GM23248 (cell line): Measurements from ENCODE around the gene GK2. TPM values are rescaled to one million over a fixed set of nuclear protein-coding genes. Genes with fewer than 3 reads are reported as not detected.

Experiments used
- DNase-seq: peaks from one replicate; pipeline ENCODE4 v3.0.0-alpha.2; 2015
- H2AFZ ChIP-seq: fragments of 200-600 bp; sonication (generic); 2 replicates; pipeline ENCODE4 v1.6.1; 2016; ENCODE audit warnings: antibody characterized with exemption
- H3F3A ChIP-seq: fragments of 200-600 bp; sonication (generic); 2 replicates; pipeline ENCODE4 v1.6.1; 2016; ENCODE audit warnings: mild to moderate bottlenecking, antibody characterized with exemption, mixed run types; ENCODE audit not compliant: insufficient read depth
- H3K27ac ChIP-seq: fragments of 200-600 bp; sonication (generic); 2 replicates; pipeline ENCODE4 v1.5.1; 2016; ENCODE audit warnings: mild to moderate bottlenecking
- H3K27me3 ChIP-seq: fragments of 200-600 bp; sonication (generic); replicated peaks from 2 replicates; pipeline ENCODE4 v1.6.1; 2016; ENCODE audit warnings: mild to moderate bottlenecking; ENCODE audit not compliant: insufficient read depth
- H3K36me3 ChIP-seq: fragments of 200-600 bp; sonication (generic); 2 replicates; pipeline ENCODE4 v1.6.1; 2016; ENCODE audit warnings: low read depth, mild to moderate bottlenecking
- H3K4me1 ChIP-seq: fragments of 200-600 bp; sonication (generic); 2 replicates; pipeline ENCODE4 v1.6.1; 2016; ENCODE audit warnings: mild to moderate bottlenecking; ENCODE audit not compliant: insufficient read depth
- H3K4me2 ChIP-seq: fragments of 200-600 bp; sonication (generic); one replicate; pipeline ENCODE4 v1.6.1; 2016; ENCODE audit warnings: mild to moderate bottlenecking; ENCODE audit not compliant: unreplicated experiment
- H3K4me3 ChIP-seq: fragments of 200-600 bp; sonication (generic); 2 replicates; pipeline ENCODE4 v1.5.1; 2016; ENCODE audit warnings: mild to moderate bottlenecking
- H3K79me2 ChIP-seq: fragments of 200-600 bp; sonication (generic); 2 replicates; pipeline ENCODE4 v1.6.1; 2016; ENCODE audit warnings: mild to moderate bottlenecking; ENCODE audit not compliant: insufficient read depth
- H3K9ac ChIP-seq: fragments of 200-600 bp; sonication (generic); 2 replicates; pipeline ENCODE4 v1.6.1; 2016; ENCODE audit warnings: mild to moderate bottlenecking
- H3K9me2 ChIP-seq: fragments of 200-600 bp; sonication (generic); 2 replicates; pipeline ENCODE4 v1.6.1; 2016; ENCODE audit warnings: mixed run types, mild to moderate bottlenecking, moderate library complexity; ENCODE audit not compliant: insufficient read depth
- H3K9me3 ChIP-seq: fragments of 200-600 bp; sonication (generic); one replicate; pipeline ENCODE4 v1.6.1; 2017; ENCODE audit warnings: low read depth
- H4K20me1 ChIP-seq: fragments of 200-600 bp; sonication (generic); 2 replicates; pipeline ENCODE4 v1.6.0; 2016; ENCODE audit not compliant: insufficient read depth
- EZH2 ChIP-seq: fragments of 200-600 bp; sonication (generic); IDR thresholded peaks from 2 replicates; pipeline ENCODE4 v1.6.1; 2018; ENCODE audit warnings: antibody characterized with exemption, mild to moderate bottlenecking; ENCODE audit not compliant: insufficient read depth, poor library complexity, severe bottlenecking
- EZH2phosphoT487 ChIP-seq: fragments of 200-600 bp; sonication (generic); IDR thresholded peaks from 2 replicates; pipeline ENCODE4 v1.6.1; 2018; ENCODE audit warnings: antibody characterized with exemption, moderate library complexity, mild to moderate bottlenecking, low read depth; ENCODE audit not compliant: insufficient read depth
- WGBS, 2 experiments: methylation state at CpG; one replicate each; pipeline ENCODE4 v1.1.6; 2015 to 2017; ENCODE audit warnings: low lambda C conversion rate in 2 of 2, low coverage in 1 of 2; ENCODE audit errors: missing lambda C conversion rate in 2 of 2; 5-methylcytosine and 5-hydroxymethylcytosine counted together
- in situ Hi-C: fragments of 300-500 bp; cut with MboI; formaldehyde crosslinking; loops from 2 replicates; pipeline ENCODE4 v1.15.0; 2020
- polyA plus RNA-seq: library from polyadenylated mRNA; unstranded; fragments of >200 nt; fragmentation: Nextera tagmentation; extraction: Ambion mirVana; gene quantifications from 2 replicates; pipeline ENCODE4 v1.2.1, GENCODE V29; 2016
- total RNA-seq: library from RNA; depleted of rRNA; stranded (reverse); fragments of >200 nt; shearing (Covaris generic); gene quantifications from 2 replicates; pipeline ENCODE4 v1.2.3, GENCODE V29; 2014

Gene GK2
- total and polyA plus RNA-seq, 2 experiments from 2014 or later = not detected

DNA sequence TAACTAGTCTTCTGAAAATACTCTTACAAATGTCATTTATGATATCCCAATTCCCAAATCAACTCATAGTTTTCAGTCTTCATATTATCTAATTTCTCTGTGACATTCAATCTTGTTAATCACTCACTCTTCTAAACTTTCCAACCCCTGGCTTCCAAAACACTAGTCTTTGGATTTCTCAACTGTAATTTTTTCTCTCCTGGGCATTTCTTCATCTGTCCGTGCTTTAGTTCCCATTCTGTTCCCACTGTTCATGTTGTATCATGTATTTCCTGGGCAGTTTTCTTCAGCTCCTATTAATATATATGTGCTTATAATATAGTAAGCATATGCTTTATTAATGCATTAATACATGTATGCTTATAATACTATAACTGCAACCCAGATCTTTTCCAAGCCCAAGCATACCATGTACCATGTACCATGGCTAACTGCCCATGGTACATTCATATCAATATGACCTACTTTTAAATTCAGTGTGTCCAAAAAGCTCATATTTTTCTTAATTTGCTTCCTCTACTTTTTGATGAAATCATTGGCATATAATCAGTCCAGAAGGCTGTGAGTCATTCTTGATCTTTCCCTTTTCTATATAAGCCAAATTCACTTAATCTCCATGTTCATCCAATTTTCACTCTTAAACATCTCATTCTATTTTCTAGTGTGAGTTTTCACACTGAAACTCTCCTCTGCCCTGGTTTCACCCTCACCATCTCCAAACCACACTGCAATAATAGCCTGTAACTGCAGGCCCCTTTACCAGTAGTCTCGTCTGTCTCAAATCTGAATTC is 21.3 kb upstream of the GK2 start:
- no peak overlapping the region for H3K4me3 ChIP-seq
- no peaks in the 10 kb centered on the region for H3K4me1 ChIP-seq
- no peaks in the 10 kb centered on the region for H4K20me1 ChIP-seq
- no peaks in the 10 kb centered on the region for H3K9me2 ChIP-seq
- H3F3A ChIP-seq = no peaks in the 10 kb centered on the region
- H3K27me3 ChIP-seq = no peaks in the 10 kb centered on the region
- H3K27ac ChIP-seq = no peak overlapping the region
- whole genome bisulfite sequencing, 2 experiments = 0 to 3% methylated on average over 2 of the region's 2 CpGs
- H3K9ac ChIP-seq = no peak overlapping the region
- no peak overlapping the region for H2AFZ ChIP-seq
- no peaks in the 10 kb centered on the region for H3K79me2 ChIP-seq
- no peak overlapping the region for H3K4me2 ChIP-seq
- no peak for TF ChIP-seq EZH2phosphoT487
- TF ChIP-seq EZH2 = no peak
- H3K36me3 ChIP-seq = no peaks in the 10 kb centered on the region
- in situ Hi-C loops = no loop called here
- no peaks in the 10 kb centered on the region for H3K9me3 ChIP-seq
- DNase-seq = no peak

DNA sequence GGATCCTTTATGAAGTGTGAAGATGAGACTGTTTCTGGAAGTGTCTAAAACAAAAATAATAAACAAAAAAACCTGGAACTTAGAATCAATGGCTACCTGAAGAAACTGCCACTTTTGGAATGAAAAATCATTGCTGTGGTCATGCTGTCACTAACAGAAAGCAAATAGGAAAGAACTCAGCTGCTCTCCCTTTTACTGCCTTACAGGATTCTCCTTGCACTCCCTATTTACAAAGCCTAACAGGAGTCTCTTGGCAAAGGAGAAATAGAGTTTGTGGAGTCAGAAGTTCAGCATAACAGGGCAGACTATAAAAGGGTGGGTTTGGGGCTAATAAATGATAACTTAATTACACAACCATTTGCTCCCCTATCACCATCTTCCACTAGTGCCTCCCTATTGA is 19.0 kb upstream of the GK2 start:
- Histone ChIP-seq H3K27ac (no peak overlapping the region), H3K4me1 (no peaks in the 10 kb centered on the region), H3K4me3 (no peak overlapping the region), H3K4me2 (no peak overlapping the region), H4K20me1 (no peaks in the 10 kb centered on the region), H3K36me3 (no peaks in the 10 kb centered on the region), H3K79me2 (no peaks in the 10 kb centered on the region), H3K9me3 (no peaks in the 10 kb centered on the region), H3K27me3 (no peaks in the 10 kb centered on the region), H2AFZ (no peak overlapping the region), H3F3A (no peaks in the 10 kb centered on the region), H3K9me2 (no peaks in the 10 kb centered on the region), H3K9ac (no peak overlapping the region)
- in situ Hi-C loops = no loop called here
- no peak for DNase-seq
- no peak for TF ChIP-seq EZH2phosphoT487
- TF ChIP-seq EZH2 = no peak

DNA sequence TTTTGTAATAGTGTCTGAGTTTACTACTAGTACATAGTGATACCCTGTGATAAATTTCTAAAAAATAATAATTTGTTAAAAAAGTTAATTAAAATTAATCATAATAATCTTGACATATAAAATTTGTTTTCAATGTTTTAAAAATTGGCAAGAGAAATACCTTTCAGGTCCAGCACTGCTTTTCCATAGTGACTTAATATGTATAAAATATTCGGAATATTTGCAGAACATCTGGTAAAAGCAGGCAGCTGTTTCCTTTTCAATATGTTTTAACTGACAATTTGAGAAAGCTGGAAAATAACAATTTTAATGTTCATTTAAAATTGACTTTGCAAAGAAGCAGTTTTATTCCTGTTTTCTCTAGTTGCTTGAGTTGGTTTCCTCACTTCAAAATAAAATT is 17.6 kb upstream of the GK2 start:
- Histone ChIP-seq H3F3A (no peaks in the 10 kb centered on the region), H3K9me3 (no peaks in the 10 kb centered on the region), H4K20me1 (no peaks in the 10 kb centered on the region), H3K9ac (no peak overlapping the region), H3K27ac (no peak overlapping the region), H3K9me2 (no peaks in the 10 kb centered on the region), H3K27me3 (no peaks in the 10 kb centered on the region), H3K4me3 (no peak overlapping the region), H3K36me3 (no peaks in the 10 kb centered on the region), H3K79me2 (no peaks in the 10 kb centered on the region), H3K4me1 (no peaks in the 10 kb centered on the region), H2AFZ (no peak overlapping the region), H3K4me2 (no peak overlapping the region)
- in situ Hi-C loops = no loop called here
- 29 to 32% methylated on average over 1 of the region's 1 CpG for WGBS, 2 experiments
- DNase-seq = no peak
- TF ChIP-seq EZH2phosphoT487 = no peak
- TF ChIP-seq EZH2 = no peak

DNA sequence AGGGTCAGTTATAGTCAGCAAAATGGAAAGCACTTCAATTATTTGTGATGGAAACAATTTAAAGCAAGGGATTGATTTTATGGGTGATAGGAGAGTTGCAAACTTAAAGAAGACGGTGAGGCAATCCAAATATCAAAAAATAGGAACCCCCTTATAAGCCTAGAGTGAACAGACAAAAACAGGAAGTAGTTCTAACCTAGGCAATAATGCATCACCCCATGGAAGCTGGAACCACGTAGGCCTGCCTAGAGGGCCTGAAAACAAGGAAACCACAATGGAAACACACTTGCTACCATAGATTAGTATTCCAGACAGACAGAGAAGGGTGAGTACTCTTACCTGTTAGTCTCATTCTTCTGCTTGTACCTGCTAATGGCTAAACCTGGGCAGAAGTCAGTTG is 13.5 kb upstream of the GK2 start:
- no peaks in the 10 kb centered on the region for H4K20me1 ChIP-seq
- no peak overlapping the region for H3K4me2 ChIP-seq
- DNase-seq = no peak
- no peak overlapping the region for H3K4me3 ChIP-seq
- no peaks in the 10 kb centered on the region for H3K79me2 ChIP-seq
- in situ Hi-C loops = no loop called here
- H3K9me3 ChIP-seq = no peaks in the 10 kb centered on the region
- H3F3A ChIP-seq = no peaks in the 10 kb centered on the region
- H3K9ac ChIP-seq = no peak overlapping the region
- no peak for TF ChIP-seq EZH2phosphoT487
- TF ChIP-seq EZH2 = no peak
- H3K36me3 ChIP-seq = no peaks in the 10 kb centered on the region
- no peaks in the 10 kb centered on the region for H3K9me2 ChIP-seq
- WGBS, 2 experiments = 35 to 51% methylated on average over 2 of the region's 2 CpGs
- no peaks in the 10 kb centered on the region for H3K4me1 ChIP-seq
- no peak overlapping the region for H3K27ac ChIP-seq
- H2AFZ ChIP-seq = no peak overlapping the region
- H3K27me3 ChIP-seq = no peaks in the 10 kb centered on the region
